Midbrain (tissue), 1 donor: ENCODE results near the gene LCN15.
"Not testable (repeated sequence)": the region's sequence is repeated elsewhere in the genome, so short reads cannot be mapped to it uniquely, and the experiment has no call there.

ENCODE experiments used
- DNase-seq: peaks from one replicate; lab custom pipeline; 2025; lab: John Stamatoyannopoulos, UW

LCN15 gene

GRCh38 chr9:136774416-136775045 lies 10.2 kb upstream of the LCN15 start:
- DNase-seq, result no peak

GRCh38 chr9:136773386-136774044 lies 9.2 kb upstream of the LCN15 start:
- peak; percentile 9 for DNase-seq

- DNase-seq, result no peak
These were observed 7.6 kb upstream of the LCN15 start for GRCh38 chr9:136771907-136772415.

- DNase-seq, result no peak
These were observed 5.4 kb upstream of the LCN15 start for GRCh38 chr9:136769710-136770191.

- peak; percentile 51 for DNase-seq
These were observed 2.2 kb upstream of the LCN15 start for GRCh38 chr9:136766410-136767120.

- not testable (repeated sequence) for DNase-seq
These were observed 1.6 kb upstream of the LCN15 start for GRCh38 chr9:136765745-136766409.

GRCh38 chr9:136765041-136765440 lies 723 bp upstream of the LCN15 start:
- no peak for DNase-seq

- DNase-seq, result no peak
These were observed 676 bp downstream of the LCN15 start for GRCh38 chr9:136763649-136764035.

- no peak for DNase-seq
These were observed 1.2 kb downstream of the LCN15 start for GRCh38 chr9:136762915-136763648.

GRCh38 chr9:136762221-136762691 lies 2.1 kb downstream of the LCN15 start:
- no peak for DNase-seq

- no peak for DNase-seq
These were observed 2.8 kb downstream of the LCN15 start for GRCh38 chr9:136761545-136761981.

- DNase-seq, result peak; percentile 21
These were observed 3.3 kb downstream of the LCN15 start for GRCh38 chr9:136760834-136761544.

- DNase-seq, result no peak
These were observed 3.9 kb downstream of the LCN15 start for GRCh38 chr9:136760424-136760823.

- DNase-seq, result no peak
These were observed 4.6 kb downstream of the LCN15 start for GRCh38 chr9:136759436-136760325.

- DNase-seq, result no peak
These were observed 5.3 kb downstream of the LCN15 start for GRCh38 chr9:136759001-136759400.

GRCh38 chr9:136757751-136758140 lies 6.6 kb downstream of the LCN15 start:
- no peak for DNase-seq

- no peak for DNase-seq
These were observed 7.0 kb downstream of the LCN15 start for GRCh38 chr9:136757328-136757727.

GRCh38 chr9:136756836-136757235 lies 7.5 kb downstream of the LCN15 start:
- no peak for DNase-seq

- no peak for DNase-seq
These were observed 8.2 kb downstream of the LCN15 start for GRCh38 chr9:136756134-136756438.
